Esophagus squamous epithelium (tissue), 5 donors: Measurements from ENCODE around the gene GRIP1. TPM values are rescaled to one million over a fixed set of nuclear protein-coding genes. Genes with fewer than 3 reads are reported as not detected.

Source experiments
- DNase-seq: peaks from one replicate; lab custom pipeline; 2025; lab: John Stamatoyannopoulos, UW
- H3K27ac ChIP-seq, 4 donors: fragments of 200-600 bp; sonication (generic); one replicate each; pipeline ENCODE4 v1.5.1; 2016 to 2019; ENCODE audit warnings: mild to moderate bottlenecking in 1 of 4
- H3K27me3 ChIP-seq, 4 donors: fragments of 200-600 bp; sonication (generic); 1 replicate in 3 of 4; 2 replicates in 1 of 4; pipeline versions ENCODE4 v1.5.1 to v1.6.0; 2017 to 2021; ENCODE audit warnings: antibody characterized with exemption in 1 of 4
- H3K36me3 ChIP-seq, 3 donors: fragments of 200-600 bp; sonication (generic); one replicate each; pipeline ENCODE4 v1.5.1; 2016 to 2019
- H3K4me1 ChIP-seq, 3 donors: fragments of 200-600 bp; sonication (generic); one replicate each; pipeline ENCODE4 v1.5.1; 2017 to 2019
- H3K4me3 ChIP-seq, 4 donors: fragments of 200-600 bp; sonication (generic); 1 replicate in 3 of 4; 2 replicates in 1 of 4; pipeline ENCODE4 v1.5.1; 2016 to 2019; ENCODE audit warnings: mild to moderate bottlenecking in 2 of 4, moderate library complexity in 1 of 4
- H3K9me3 ChIP-seq, 3 donors: fragments of 200-600 bp; sonication (generic); one replicate each; pipeline ENCODE4 v1.5.1; 2016 to 2019
- CTCF ChIP-seq, 6 experiments: fragments of 450-650 bp in 4 of 6; fragments of 200-600 bp in 2 of 6; sonication (generic) in 2 of 6; IDR thresholded peaks; one replicate each; pipeline ENCODE4 v1.5.1; 2016 to 2019; ENCODE audit warnings: antibody characterized with exemption in 6 of 6, mild to moderate bottlenecking in 4 of 6, moderate library complexity in 4 of 6
- POLR2A ChIP-seq, 4 donors: fragments of 450-650 bp; IDR thresholded peaks; one replicate each; pipeline ENCODE4 v1.6.1; 2017; ENCODE audit warnings: antibody characterized with exemption in 4 of 4, mild to moderate bottlenecking in 4 of 4, moderate library complexity in 3 of 4
- WGBS, 2 donors: methylation state at CpG; one replicate each; pipeline ENCODE4 v1.1.5; 2018; 5-methylcytosine and 5-hydroxymethylcytosine counted together
- intact Hi-C: fragments of 100-400 bp; cut with DNase I; formaldehyde crosslinking; loops from one replicate; pipeline ENCODE4 v1.15.0; 2022
- total RNA-seq, 4 donors: library from RNA; depleted of rRNA; stranded (reverse); fragments of >200 nt; gene quantifications; one replicate each; pipeline ENCODE4 v1.1.0, GENCODE V29; 2016
- donor health status: DM: yes; HTN: yes; CAD: no.

GRIP1 gene
- total RNA-seq, 4 donors from 2014 or later: 4.9 to 15.9 (median 11.0) TPM

DNA sequence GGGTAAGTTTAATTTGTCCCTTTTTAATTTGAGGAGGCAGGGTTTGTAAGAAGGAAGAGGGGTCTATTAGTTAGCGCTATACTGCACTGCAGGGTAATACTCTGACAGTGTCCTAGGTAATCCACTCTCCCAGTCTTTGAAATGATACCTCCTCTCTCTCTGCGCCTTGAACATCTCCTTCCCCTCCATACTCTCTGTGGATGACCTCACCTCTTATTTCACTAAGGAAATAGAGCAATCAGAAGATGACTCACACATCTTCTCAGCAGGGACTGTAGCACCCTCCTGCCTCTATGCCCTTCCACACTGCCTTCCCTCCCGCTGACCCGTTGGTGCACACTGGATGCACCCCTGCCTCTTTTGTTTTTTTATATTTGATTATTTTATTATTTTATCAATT, 94.2 kb downstream of the GRIP1 start:
- Histone ChIP-seq H3K4me1 (no peaks in the 10 kb centered on the region), H3K4me3 (no peak overlapping the region), H3K27ac (no peak overlapping the region), H3K27me3 (no peaks in the 10 kb centered on the region), H3K9me3 (no peaks in the 10 kb centered on the region), H3K36me3 (no peaks in the 10 kb centered on the region)
- WGBS, 2 donors: 92 to 97% methylated on average over 4 of the region's 4 CpGs
- intact Hi-C loops: no loop called here
- TF ChIP-seq POLR2A (IDR thresholded peaks at IDR 0.05) (no peak), CTCF (IDR thresholded peaks at IDR 0.05) (no peak)
- no peak for DNase-seq

DNA sequence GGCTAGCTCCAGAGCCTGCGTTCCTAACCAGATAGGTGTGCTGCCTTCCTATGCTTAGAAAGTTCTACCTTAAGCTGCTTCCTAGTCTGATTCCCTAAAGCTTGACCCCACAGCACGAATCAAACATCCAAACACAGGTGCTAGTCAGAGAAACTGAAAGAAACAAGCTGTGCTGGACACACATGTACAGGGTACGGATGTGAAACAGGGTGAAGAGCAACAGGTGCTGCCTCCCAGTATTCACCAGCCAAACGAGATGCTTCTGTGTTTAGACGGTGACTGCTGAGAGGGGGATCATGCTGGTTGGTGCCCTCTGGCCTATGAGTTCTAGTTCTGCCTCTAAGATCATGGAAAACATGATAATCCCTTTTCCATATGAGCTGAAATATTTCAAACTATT, 105.3 kb downstream of the GRIP1 start:
- no peak overlapping the region for H3K27ac ChIP-seq
- H3K9me3 ChIP-seq: no peaks in the 10 kb centered on the region
- H3K36me3 ChIP-seq: no peaks in the 10 kb centered on the region
- intact Hi-C loops: no loop called here
- 78 to 88% methylated on average over 5 of the region's 5 CpGs for WGBS, 2 donors
- no peaks in the 10 kb centered on the region for H3K27me3 ChIP-seq
- no peak for DNase-seq
- no peaks in the 10 kb centered on the region for H3K4me1 ChIP-seq
- TF ChIP-seq CTCF (IDR thresholded peaks at IDR 0.05): no peak
- TF ChIP-seq POLR2A (IDR thresholded peaks at IDR 0.05): no peak
- H3K4me3 ChIP-seq: no peak overlapping the region

GRCh38 chr12:66572845-66573244, 106.0 kb downstream of the GRIP1 start:
- no peaks in the 10 kb centered on the region for H3K36me3 ChIP-seq
- H3K27ac ChIP-seq: no peak overlapping the region
- 95 to 98% methylated on average over 6 of the region's 6 CpGs for WGBS, 2 donors
- H3K4me3 ChIP-seq: no peak overlapping the region
- no peak for DNase-seq
- no peak for TF ChIP-seq POLR2A (IDR thresholded peaks at IDR 0.05)
- TF ChIP-seq CTCF (IDR thresholded peaks at IDR 0.05): no peak
- no peaks in the 10 kb centered on the region for H3K27me3 ChIP-seq
- no peaks in the 10 kb centered on the region for H3K9me3 ChIP-seq
- intact Hi-C loops: no loop called here
- H3K4me1 ChIP-seq: no peaks in the 10 kb centered on the region

- Histone ChIP-seq H3K4me1 (no peaks in the 10 kb centered on the region), H3K27ac (no peak overlapping the region), H3K9me3 (no peaks in the 10 kb centered on the region), H3K36me3 (no peaks in the 10 kb centered on the region), H3K27me3 (no peaks in the 10 kb centered on the region), H3K4me3 (no peak overlapping the region)
- 93 to 94% methylated on average over 1 of the region's 1 CpG for WGBS, 2 donors
- intact Hi-C loops: no loop called here
- DNase-seq: no peak
- TF ChIP-seq CTCF (IDR thresholded peaks at IDR 0.05) (no peak), POLR2A (IDR thresholded peaks at IDR 0.05) (no peak)
Measured at GRCh38 chr12:66571361-66571915, 107.4 kb downstream of the GRIP1 start.

GRCh38 chr12:66563220-66563619, 115.7 kb downstream of the GRIP1 start:
- no peak for TF ChIP-seq POLR2A (IDR thresholded peaks at IDR 0.05)
- TF ChIP-seq CTCF (IDR thresholded peaks at IDR 0.05): no peak
- peaks cover 0 to 24% (median 3%) of the 10 kb centered on the region in 3 donors for H3K9me3 ChIP-seq
- no peaks in the 10 kb centered on the region for H3K27me3 ChIP-seq
- no peak overlapping the region for H3K27ac ChIP-seq
- no peak overlapping the region for H3K4me3 ChIP-seq
- no peak for DNase-seq
- intact Hi-C loops: no loop called here
- H3K4me1 ChIP-seq: no peaks in the 10 kb centered on the region
- H3K36me3 ChIP-seq: no peaks in the 10 kb centered on the region
